ENCODE results near the gene EPHB1. TPM values are rescaled to one million over a fixed set of nuclear protein-coding genes. Genes with fewer than 3 reads are reported as not detected.

The EPHB1 gene
- total and polyA plus RNA-seq, 12 donors = 0.07 to 3.4 (median 1.6) TPM

- no peak for ATAC-seq
- H3K4me3 ChIP-seq = no peak overlapping the region
- DNase-seq = no peak
- TF ChIP-seq, protein P1, sequence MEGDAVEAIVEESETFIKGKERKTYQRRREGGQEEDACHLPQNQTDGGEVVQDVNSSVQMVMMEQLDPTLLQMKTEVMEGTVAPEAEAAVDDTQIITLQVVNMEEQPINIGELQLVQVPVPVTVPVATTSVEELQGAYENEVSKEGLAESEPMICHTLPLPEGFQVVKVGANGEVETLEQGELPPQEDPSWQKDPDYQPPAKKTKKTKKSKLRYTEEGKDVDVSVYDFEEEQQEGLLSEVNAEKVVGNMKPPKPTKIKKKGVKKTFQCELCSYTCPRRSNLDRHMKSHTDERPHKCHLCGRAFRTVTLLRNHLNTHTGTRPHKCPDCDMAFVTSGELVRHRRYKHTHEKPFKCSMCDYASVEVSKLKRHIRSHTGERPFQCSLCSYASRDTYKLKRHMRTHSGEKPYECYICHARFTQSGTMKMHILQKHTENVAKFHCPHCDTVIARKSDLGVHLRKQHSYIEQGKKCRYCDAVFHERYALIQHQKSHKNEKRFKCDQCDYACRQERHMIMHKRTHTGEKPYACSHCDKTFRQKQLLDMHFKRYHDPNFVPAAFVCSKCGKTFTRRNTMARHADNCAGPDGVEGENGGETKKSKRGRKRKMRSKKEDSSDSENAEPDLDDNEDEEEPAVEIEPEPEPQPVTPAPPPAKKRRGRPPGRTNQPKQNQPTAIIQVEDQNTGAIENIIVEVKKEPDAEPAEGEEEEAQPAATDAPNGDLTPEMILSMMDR (IDR thresholded peaks at IDR 0.05) = no peak
- H3K4me1 ChIP-seq = peaks cover 0 to 3% (median under 1%) of the 10 kb centered on the region in 9 donors
- intact Hi-C loops (cut with DNase I) = no loop called here
- no peak overlapping the region for H3K27ac ChIP-seq
- WGBS, 2 donors = 83 to 91% methylated on average over 2 of the region's 2 CpGs
- no peaks in the 10 kb centered on the region for H3K36me3 ChIP-seq
- H3K9me3 ChIP-seq = no peaks in the 10 kb centered on the region
- no peaks in the 10 kb centered on the region for H3K27me3 ChIP-seq
Measured at GRCh38 chr3:134910026-134910425, 115.0 kb downstream of the EPHB1 start.

DNA sequence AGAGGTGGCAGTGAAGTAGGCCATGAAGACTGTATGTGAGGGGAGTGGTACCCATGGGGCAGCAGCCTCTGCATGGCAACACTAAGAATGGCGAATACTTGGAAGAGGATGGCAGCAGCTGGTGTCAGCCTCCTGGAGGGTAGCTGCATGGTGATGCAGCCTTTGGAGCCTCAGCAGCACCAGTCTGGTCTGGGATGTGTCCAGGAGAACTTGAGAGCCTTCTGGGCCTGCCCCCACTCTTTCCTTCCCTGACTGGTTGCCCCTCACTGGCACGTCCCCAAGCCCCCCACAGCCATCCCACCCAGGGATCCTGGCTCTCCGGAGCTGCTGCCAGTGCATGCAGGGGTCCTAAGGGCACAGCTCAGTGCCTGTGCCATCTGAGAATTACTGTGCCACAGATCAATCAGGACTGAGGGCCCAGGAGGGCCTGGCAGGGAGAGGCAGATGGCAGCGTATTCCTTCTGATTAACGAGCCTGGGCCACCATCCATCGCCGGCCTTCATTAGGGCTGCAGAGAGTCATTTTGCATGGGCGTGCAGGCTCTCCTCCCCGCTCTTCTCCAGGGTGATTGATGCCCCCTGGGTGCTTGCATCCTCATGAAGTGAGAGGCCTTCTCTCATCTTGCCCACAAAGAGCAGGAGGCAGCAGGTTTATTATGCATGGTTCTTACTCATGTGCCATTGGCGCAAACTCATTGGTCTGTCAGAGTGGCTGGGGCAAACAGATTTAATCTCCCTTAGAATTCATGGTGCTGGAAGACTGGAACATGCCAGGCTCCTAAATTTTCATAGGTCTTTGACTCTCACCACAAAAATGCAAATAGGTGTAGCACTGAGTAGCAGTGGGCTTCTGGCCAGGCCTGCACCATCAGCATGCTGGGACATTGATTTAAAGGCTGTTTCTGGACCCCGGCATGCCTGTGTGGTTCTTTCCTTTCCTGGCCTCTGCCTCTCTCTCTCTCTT, 116.8 kb downstream of the EPHB1 start:
- DNase-seq (no peak), ATAC-seq (no peak)
- Histone ChIP-seq H3K4me1 (no peaks in the 10 kb centered on the region), H3K27ac (no peak overlapping the region), H3K27me3 (no peaks in the 10 kb centered on the region), H3K36me3 (no peaks in the 10 kb centered on the region), H3K9me3 (no peaks in the 10 kb centered on the region), H3K4me3 (no peak overlapping the region)
- intact Hi-C loops (cut with DNase I) = no loop called here
- TF ChIP-seq, protein P1 (IDR thresholded peaks at IDR 0.05) = no peak
- 85 to 91% methylated on average over 11 of the region's 11 CpGs for WGBS, 2 donors

DNA sequence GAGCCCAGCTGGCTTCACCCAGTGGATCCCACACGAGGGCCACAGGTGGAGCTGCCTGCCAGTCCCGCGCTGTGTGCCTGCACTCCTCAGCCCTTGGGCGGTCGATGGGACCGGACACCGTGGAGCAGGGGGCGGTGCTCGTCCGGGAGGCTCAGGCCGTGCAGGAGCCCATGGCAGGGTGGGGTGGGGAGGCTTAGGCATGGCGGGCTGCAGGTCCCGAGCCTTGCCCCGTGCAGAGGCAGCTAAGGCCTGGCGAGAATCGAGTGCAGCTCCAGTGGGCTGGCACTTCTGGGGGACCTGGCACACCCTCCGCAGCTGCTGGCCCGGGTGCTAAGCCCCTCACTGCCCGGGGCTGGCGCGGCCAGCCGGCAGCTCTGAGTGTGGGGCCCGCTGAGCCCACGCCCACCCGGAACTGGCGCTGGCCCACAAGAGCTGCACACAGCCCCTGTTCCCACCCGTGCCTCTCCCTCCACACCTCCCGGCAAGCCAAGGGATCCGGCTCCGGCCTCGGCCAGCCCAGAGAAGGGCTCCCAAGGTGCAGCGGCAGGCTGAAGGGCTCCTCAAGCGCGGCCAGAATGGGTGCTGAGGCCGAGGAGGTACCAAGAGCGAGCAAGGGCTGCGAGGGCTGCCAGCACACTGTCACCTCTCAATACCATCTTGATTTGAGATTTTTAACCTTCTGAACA, 121.4 kb downstream of the EPHB1 start:
- ATAC-seq (no peak), DNase-seq (no peak)
- no peak overlapping the region for H3K4me3 ChIP-seq
- no peaks in the 10 kb centered on the region for H3K9me3 ChIP-seq
- intact Hi-C loops (cut with DNase I) = no loop called here
- TF ChIP-seq, protein P1 (IDR thresholded peaks at IDR 0.05) = no peak
- WGBS, 2 donors = 91 to 95% methylated on average over 37 of the region's 37 CpGs
- no peak overlapping the region for H3K27ac ChIP-seq
- no peaks in the 10 kb centered on the region for H3K4me1 ChIP-seq
- H3K27me3 ChIP-seq = no peaks in the 10 kb centered on the region
- no peaks in the 10 kb centered on the region for H3K36me3 ChIP-seq

GRCh38 chr3:134917631-134918030, 122.6 kb downstream of the EPHB1 start:
- TF ChIP-seq, protein P1 (IDR thresholded peaks at IDR 0.05) = no peak
- H3K36me3 ChIP-seq = no peaks in the 10 kb centered on the region
- no peak overlapping the region for H3K4me3 ChIP-seq
- no peak for DNase-seq
- no peaks in the 10 kb centered on the region for H3K27me3 ChIP-seq
- intact Hi-C loops (cut with DNase I) = no loop called here
- no peak overlapping the region for H3K27ac ChIP-seq
- no peak for ATAC-seq
- H3K9me3 ChIP-seq = no peaks in the 10 kb centered on the region
- no peaks in the 10 kb centered on the region for H3K4me1 ChIP-seq

Data from heart right ventricle (tissue), 16 donors.